ENCODE measurements around the gene FGF2.
"Not testable (repeated sequence)": the region's sequence is repeated elsewhere in the genome, so short reads cannot be mapped to it uniquely, and the experiment has no call there.

The FGF2 gene

DNA sequence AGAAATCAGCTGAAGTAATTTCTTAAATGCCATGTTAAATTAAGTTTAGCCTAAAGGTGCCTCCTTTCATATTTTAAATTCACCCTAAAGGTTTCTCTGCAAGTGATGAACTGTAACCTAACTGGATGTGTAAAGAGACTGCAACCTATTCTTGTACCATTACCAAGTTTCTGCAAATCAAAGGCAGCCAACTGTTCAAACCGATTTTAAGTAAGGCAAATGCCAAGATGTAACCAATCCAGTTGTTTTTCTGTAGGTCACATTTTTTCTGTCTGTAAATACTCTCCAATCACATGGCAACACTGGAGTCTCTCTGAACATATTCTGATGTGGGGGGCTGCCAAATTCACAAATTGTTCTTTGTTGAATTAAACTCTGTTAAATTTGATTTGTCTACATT lies 42.4 kb upstream of the FGF2 start:
- H3K9me3 ChIP-seq (ENCODE audit: control insufficient read depth, insufficient read depth, low read depth, low read length) = no peaks in the 10 kb centered on the region
- POLR2A ChIA-PET = interaction anchor here (1.2 kb wide), 1 partner anchor 13 kb away, joined by 5 read pairs; no protein-coding TSS in a partner anchor
- CTCF ChIA-PET = interaction anchor here (1.0 to 1.9 kb wide), 3 partner anchors 12 to 29 kb away, joined by 3 to 8 read pairs (median 3); no protein-coding TSS in a partner anchor
- H3K27ac ChIP-seq (ENCODE audit: extremely low read depth, low read depth, low read length) = no peak overlapping the region
- H3K36me3 ChIP-seq (ENCODE audit: control insufficient read depth in 2 of 2, insufficient read depth in 1 of 2, low read length in 2 of 2) = no peaks in the 10 kb centered on the region
- no peak overlapping the region for H3K4me3 ChIP-seq (ENCODE audit: low read depth, low read length)
- H3K4me1 ChIP-seq (ENCODE audit: control insufficient read depth, insufficient read depth, low read length) = no peaks in the 10 kb centered on the region
- no peak for TF ChIP-seq ZNF223 (tag by site-specific recombination; IDR thresholded peaks at IDR 0.05)

DNA sequence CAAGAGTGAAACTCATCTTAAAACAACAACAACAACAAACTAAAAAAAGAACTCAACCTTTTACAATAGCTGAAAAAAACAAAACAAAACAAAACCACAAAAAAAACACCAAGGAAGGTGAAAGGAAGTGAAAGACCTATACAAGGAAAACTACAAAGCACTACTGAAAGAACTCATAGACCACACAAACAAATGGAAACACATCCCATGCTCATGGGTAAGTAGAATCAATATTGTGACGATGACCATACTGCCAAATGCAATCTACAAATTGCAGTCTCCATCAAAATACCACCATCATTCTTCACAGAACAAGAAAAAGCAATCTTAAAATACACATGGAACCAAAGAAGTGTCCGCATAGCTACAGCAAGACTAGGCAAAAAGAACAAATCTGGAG lies 41.5 kb upstream of the FGF2 start:
- POLR2A ChIA-PET = no interaction called here
- CTCF ChIA-PET = interaction anchor here (1.0 kb wide), 1 partner anchor 11 kb away, joined by 3 read pairs; no protein-coding TSS in a partner anchor
- Histone ChIP-seq H3K4me1 (ENCODE audit: control insufficient read depth, insufficient read depth, low read length) (no peaks in the 10 kb centered on the region), H3K9me3 (ENCODE audit: control insufficient read depth, insufficient read depth, low read depth, low read length) (no peaks in the 10 kb centered on the region), H3K4me3 (ENCODE audit: low read depth, low read length) (no peak overlapping the region), H3K27ac (ENCODE audit: extremely low read depth, low read depth, low read length) (no peak overlapping the region), H3K36me3 (ENCODE audit: control insufficient read depth in 2 of 2, insufficient read depth in 1 of 2, low read length in 2 of 2) (no peaks in the 10 kb centered on the region)
- TF ChIP-seq ZNF623 (tag by site-specific recombination; IDR thresholded peaks at IDR 0.05) = no peak
- no peak for TF ChIP-seq ZNF341 (tag by site-specific recombination; IDR thresholded peaks at IDR 0.05; ENCODE audit: low read depth)
- no peak for TF ChIP-seq ZNF660 (tag by site-specific recombination; IDR thresholded peaks at IDR 0.05)
- TF ChIP-seq, protein P1, sequence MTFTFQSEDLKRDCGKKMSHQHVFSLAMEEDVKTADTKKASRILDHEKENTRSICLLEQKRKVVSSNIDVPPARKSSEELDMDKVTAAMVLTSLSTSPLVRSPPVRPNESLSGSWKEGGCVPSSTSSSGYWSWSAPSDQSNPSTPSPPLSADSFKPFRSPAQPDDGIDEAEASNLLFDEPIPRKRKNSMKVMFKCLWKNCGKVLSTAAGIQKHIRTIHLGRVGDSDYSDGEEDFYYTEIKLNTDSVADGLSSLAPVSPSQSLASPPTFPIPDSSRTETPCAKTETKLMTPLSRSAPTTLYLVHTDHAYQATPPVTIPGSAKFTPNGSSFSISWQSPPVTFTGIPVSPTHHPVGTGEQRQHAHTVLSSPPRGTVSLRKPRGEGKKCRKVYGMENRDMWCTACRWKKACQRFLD (tag by site-specific recombination; IDR thresholded peaks at IDR 0.05) = no peak
- TF ChIP-seq ZNF202 (tag by site-specific recombination; IDR thresholded peaks at IDR 0.05; ENCODE audit: borderline replicate concordance) = no peak
- TF ChIP-seq, protein P2, sequence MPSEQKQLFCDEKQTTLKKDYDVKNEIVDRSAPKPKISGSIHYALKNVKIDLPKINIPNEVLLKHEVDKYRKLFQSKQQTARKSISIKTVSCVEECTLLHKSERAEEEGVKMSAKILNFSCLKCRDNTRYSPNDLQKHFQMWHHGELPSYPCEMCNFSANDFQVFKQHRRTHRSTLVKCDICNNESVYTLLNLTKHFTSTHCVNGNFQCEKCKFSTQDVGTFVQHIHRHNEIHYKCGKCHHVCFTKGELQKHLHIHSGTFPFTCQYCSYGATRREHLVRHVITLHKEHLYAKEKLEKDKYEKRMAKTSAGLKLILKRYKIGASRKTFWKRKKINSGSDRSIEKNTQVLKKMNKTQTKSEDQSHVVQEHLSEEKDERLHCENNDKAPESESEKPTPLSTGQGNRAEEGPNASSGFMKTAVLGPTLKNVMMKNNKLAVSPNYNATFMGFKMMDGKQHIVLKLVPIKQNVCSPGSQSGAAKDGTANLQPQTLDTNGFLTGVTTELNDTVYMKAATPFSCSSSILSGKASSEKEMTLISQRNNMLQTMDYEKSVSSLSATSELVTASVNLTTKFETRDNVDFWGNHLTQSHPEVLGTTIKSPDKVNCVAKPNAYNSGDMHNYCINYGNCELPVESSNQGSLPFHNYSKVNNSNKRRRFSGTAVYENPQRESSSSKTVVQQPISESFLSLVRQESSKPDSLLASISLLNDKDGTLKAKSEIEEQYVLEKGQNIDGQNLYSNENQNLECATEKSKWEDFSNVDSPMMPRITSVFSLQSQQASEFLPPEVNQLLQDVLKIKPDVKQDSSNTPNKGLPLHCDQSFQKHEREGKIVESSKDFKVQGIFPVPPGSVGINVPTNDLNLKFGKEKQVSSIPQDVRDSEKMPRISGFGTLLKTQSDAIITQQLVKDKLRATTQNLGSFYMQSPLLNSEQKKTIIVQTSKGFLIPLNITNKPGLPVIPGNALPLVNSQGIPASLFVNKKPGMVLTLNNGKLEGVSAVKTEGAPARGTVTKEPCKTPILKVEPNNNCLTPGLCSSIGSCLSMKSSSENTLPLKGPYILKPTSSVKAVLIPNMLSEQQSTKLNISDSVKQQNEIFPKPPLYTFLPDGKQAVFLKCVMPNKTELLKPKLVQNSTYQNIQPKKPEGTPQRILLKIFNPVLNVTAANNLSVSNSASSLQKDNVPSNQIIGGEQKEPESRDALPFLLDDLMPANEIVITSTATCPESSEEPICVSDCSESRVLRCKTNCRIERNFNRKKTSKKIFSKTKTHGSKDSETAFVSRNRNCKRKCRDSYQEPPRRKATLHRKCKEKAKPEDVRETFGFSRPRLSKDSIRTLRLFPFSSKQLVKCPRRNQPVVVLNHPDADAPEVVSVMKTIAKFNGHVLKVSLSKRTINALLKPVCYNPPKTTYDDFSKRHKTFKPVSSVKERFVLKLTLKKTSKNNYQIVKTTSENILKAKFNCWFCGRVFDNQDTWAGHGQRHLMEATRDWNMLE (tag by site-specific recombination; conservative IDR thresholded peaks at IDR 0.05; ENCODE audit: low read depth) = no peak
- no peak for TF ChIP-seq ZNF19 (tag by site-specific recombination; IDR thresholded peaks at IDR 0.05; ENCODE audit: low read depth)
- TF ChIP-seq KLF9 (tag by site-specific recombination; IDR thresholded peaks at IDR 0.05; ENCODE audit: low read depth) = no peak
- TF ChIP-seq ZNF777 (tag by site-specific recombination; IDR thresholded peaks at IDR 0.05; ENCODE audit: borderline replicate concordance) = no peak
- no peak for TF ChIP-seq SP7 (tag by site-specific recombination; IDR thresholded peaks at IDR 0.05)
- TF ChIP-seq ZNF404 (tag by site-specific recombination; IDR thresholded peaks at IDR 0.05) = no peak
- TF ChIP-seq ZNF214 (tag by site-specific recombination; IDR thresholded peaks at IDR 0.05; ENCODE audit: borderline replicate concordance) = no peak
- no peak for TF ChIP-seq ZBTB20 (tag by site-specific recombination; IDR thresholded peaks at IDR 0.05)
- no peak for TF ChIP-seq ZSCAN30 (tag by site-specific recombination; IDR thresholded peaks at IDR 0.05)
- no peak for TF ChIP-seq SCRT2 (tag by site-specific recombination; IDR thresholded peaks at IDR 0.05)
- no peak for TF ChIP-seq GLIS2 (tag by site-specific recombination; IDR thresholded peaks at IDR 0.05)

DNA sequence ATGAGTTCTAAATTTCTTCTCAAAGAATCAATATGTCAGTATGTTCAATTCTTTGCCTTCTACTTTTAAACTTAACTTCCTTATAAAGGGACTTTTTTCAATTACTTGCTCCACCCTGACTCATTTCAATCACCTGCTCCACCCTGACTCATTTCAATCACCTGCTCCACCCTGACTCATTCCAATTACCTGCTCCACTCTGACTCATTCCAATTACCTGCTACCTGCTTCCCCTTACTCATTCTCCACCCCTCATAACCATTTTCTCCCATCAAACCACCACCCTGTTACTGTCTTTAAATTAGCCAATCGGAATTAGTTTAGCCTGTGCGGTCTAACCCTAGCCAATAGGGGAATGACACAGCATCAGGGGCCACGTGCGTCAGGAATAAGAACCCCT lies 40.3 kb upstream of the FGF2 start:
- POLR2A ChIA-PET; H3K36me3 ChIP-seq (ENCODE audit: control insufficient read depth in 2 of 2, insufficient read depth in 1 of 2, low read length in 2 of 2); H3K4me3 ChIP-seq (ENCODE audit: low read depth, low read length); H3K27ac ChIP-seq (ENCODE audit: extremely low read depth, low read depth, low read length); H3K4me1 ChIP-seq (ENCODE audit: control insufficient read depth, insufficient read depth, low read length); CTCF ChIA-PET; H3K9me3 ChIP-seq (ENCODE audit: control insufficient read depth, insufficient read depth, low read depth, low read length): not testable (repeated sequence)
- TF ChIP-seq PRDM1 (tag by site-specific recombination; IDR thresholded peaks at IDR 0.05) (peak; percentile 66), ZNF223 (tag by site-specific recombination; IDR thresholded peaks at IDR 0.05) (peak; percentile 36; the same call in 1 of the 2 replicates), ZNF366 (tag by site-specific recombination; conservative IDR thresholded peaks at IDR 0.05) (peak; percentile 37; the same call in 1 of the 2 replicates)

Measured in HEK293 (cell line).